Epithelial cell of proximal tubule (primary cell): ENCODE measurements around the gene DDX53. TPM values are rescaled to one million over a fixed set of nuclear protein-coding genes. Genes with fewer than 3 reads are reported as not detected.

Experiments
- DNase-seq: peaks from one replicate; pipeline ENCODE4 v3.0.0-alpha.2; 2011; ENCODE audit warnings: low read depth
- H3K4me3 ChIP-seq: 2 replicates; pipeline ENCODE4 v1.5.1; 2011; ENCODE audit warnings: low read depth, mild to moderate bottlenecking, low read length
- total RNA-seq: library from RNA; depleted of rRNA; stranded (reverse); fragments of >200 nt; gene quantifications from 2 replicates; pipeline ENCODE4 v1.2.3, GENCODE V29; 2015
- TF ChIP-seq, protein P1 (sequence below): conservative IDR thresholded peaks from 2 replicates; pipeline ENCODE4 v1.5.1; 2012; ENCODE audit warnings: low read depth, mild to moderate bottlenecking, low read length

The DDX53 gene
- total RNA-seq, 1 donor from 2014 or later = not detected

DNA sequence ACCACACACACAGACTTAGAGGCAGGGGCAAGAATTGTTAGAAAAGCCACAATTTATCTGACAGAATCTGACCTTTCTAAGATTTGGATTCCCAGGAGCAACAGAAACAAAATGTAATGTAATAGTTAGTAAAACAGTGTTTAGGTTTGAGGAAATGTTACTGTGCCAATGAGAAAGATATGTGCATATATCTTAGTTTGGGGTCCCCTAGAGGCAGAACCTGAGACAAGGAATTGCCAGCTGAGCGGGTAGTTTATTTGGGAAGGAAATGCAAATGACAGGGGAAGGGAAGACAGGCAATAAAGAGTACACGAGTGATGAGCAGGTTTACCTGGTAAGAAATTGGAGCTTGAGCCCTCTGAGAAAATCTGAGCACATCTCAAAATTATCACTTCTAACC, 31.3 kb upstream of the DDX53 start:
- H3K4me3 ChIP-seq = no peak overlapping the region
- no peak for DNase-seq
- TF ChIP-seq, protein P1, sequence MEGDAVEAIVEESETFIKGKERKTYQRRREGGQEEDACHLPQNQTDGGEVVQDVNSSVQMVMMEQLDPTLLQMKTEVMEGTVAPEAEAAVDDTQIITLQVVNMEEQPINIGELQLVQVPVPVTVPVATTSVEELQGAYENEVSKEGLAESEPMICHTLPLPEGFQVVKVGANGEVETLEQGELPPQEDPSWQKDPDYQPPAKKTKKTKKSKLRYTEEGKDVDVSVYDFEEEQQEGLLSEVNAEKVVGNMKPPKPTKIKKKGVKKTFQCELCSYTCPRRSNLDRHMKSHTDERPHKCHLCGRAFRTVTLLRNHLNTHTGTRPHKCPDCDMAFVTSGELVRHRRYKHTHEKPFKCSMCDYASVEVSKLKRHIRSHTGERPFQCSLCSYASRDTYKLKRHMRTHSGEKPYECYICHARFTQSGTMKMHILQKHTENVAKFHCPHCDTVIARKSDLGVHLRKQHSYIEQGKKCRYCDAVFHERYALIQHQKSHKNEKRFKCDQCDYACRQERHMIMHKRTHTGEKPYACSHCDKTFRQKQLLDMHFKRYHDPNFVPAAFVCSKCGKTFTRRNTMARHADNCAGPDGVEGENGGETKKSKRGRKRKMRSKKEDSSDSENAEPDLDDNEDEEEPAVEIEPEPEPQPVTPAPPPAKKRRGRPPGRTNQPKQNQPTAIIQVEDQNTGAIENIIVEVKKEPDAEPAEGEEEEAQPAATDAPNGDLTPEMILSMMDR = no peak

DNA sequence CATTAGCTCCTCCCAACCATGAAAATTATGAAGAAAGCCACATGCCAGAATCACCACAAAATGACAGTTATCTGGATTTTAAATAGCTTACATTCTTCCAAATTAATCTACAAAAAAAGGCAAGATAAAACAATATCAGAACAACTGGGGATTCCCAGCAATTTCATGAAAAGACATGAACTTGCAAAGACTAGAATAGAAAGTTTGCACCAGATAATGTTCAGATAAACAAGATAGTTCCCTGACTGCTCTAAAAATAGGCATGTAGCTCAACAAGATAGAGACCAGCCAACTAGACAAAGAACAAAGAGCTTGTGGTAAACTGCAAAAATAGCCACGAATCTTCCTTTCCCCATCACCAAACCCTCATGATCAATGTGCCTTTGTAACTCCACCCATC, 30.3 kb upstream of the DDX53 start:
- DNase-seq = no peak
- TF ChIP-seq, protein P1 = no peak
- no peak overlapping the region for H3K4me3 ChIP-seq

DNA sequence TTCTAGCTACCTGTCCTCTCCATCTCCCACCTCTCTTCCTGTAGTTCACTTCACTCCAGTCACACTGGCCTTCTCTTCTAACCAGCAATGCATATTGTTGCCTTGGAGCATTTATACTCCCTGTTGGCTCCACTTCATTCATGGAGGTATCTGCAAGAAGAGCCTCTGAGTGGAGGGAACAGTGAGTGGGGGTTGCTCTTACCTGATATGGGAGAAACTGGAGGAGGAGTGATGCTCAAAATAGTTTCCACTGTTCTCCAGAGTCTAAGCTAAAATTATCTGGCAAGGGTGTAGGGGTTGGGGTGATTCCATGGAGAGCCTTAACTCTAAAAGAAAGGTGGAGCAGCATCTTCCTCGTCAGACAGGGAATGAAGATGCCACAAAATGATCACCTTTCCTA, 28.9 kb upstream of the DDX53 start:
- TF ChIP-seq, protein P1 = no peak
- DNase-seq = no peak
- H3K4me3 ChIP-seq = no peak overlapping the region

DNA sequence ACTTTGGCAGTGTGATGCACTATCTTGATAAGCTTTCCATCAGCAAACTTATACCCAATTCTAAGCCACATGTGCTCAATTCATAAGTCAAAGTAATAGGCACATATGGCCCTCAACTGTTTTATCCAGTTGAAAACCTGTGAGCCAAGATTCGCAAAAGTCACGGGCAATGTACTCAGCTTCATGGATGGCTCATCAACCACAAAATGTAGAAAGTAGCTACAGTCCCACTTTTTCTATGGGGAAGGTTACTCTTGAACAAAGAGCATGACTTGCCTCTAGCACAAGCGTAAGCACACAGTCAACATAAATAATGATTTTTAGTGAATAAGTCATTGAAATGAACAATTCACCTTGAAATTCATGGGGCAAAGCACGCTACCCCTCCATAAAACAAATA, 25.1 kb upstream of the DDX53 start:
- no peak for DNase-seq
- no peak overlapping the region for H3K4me3 ChIP-seq
- TF ChIP-seq, protein P1 = no peak

DNA sequence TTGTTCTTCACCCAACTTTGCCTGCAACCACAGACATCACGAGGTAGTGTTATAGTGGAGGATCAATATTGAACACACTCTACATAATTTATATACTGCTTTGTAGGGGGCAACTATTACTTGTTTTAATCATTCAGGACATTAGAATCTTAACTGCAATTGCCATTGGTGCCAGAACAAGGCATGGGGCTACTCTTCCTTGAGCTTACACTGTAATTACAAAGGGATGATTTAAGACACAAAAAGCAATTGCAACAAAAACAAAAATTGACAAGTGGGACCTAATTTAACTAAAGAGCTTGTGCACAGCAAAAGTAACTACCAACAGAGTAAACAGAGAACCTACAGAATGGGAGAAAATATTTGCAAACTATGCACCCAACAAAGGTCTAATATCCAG, 24.0 kb upstream of the DDX53 start:
- no peak for DNase-seq
- TF ChIP-seq, protein P1 = no peak

DNA sequence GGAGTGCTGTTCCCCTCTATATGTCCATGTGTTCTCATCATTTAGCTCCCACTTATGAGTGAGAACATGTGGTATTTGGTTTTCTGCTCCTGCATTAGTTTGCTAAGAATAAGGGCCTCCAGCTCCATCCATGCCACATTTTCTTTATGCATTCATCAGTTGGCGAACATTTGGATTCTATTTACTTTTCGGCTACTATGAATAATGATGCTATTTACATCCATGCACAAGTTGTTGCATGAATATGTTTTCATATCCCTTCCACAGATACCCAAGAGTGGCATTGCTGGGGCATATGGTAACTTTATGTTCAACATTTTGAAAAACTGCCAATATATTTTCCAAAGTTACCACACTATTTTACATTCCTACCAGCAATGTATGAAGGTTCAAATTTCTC, 13.8 kb upstream of the DDX53 start:
- TF ChIP-seq, protein P1 = no peak
- H3K4me3 ChIP-seq = no peak overlapping the region
- DNase-seq = no peak

More for the DNA sequence above, 24.0 kb upstream of the DDX53 start:
- no peak overlapping the region for H3K4me3 ChIP-seq

DNA sequence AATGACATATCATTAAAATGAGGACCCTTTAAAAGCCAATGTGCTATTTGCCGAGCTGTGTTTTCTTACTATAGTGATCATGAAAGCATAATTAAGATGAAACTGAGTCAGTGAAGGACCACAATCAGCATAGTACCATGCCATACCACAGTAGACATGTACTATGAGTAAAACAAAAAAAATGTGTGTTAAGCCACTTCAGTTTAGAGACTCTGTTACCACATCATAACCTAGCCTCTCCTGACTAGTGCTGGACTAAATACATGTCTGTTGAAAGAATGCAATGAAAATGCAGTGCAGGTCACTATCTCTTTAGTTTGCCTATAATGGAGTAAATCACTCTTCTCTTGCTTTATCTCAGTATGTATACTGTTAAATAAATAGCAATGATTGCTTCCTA, 12.3 kb upstream of the DDX53 start:
- H3K4me3 ChIP-seq = no peak overlapping the region
- no peak for DNase-seq
- TF ChIP-seq, protein P1 = no peak
